ENCODE data around the gene TCHH.

Gene TCHH

GRCh38 chr1:152067929-152068328, 47.3 kb downstream of the TCHH start:
- Histone ChIP-seq H3K4me3 (ENCODE audit: control insufficient read depth in 1 of 7, extremely low read depth in 1 of 7, insufficient read depth in 4 of 7, low read depth in 2 of 7, low read length in 6 of 7) (no peak overlapping the region), H3K27me3 (replicated peaks in 2 of 5; ENCODE audit: control insufficient read depth in 4 of 5, insufficient read depth in 5 of 5, low read length in 4 of 5) (peaks cover 2 to 29% (median 10%) of the 10 kb centered on the region in 5 experiments), H3K4me1 (ENCODE audit: control extremely low read depth in 1 of 4, control insufficient read depth in 4 of 4, insufficient read depth in 4 of 4, low read length in 3 of 4) (no peaks in the 10 kb centered on the region), H3K9me3 (ENCODE audit: control extremely low read depth in 1 of 5, control insufficient read depth in 4 of 5, insufficient read depth in 2 of 5, low read depth in 1 of 5, low read length in 4 of 5) (no peaks in the 10 kb centered on the region), H3K27ac (ENCODE audit: insufficient read depth in 1 of 2, low read depth in 1 of 2, low read length in 2 of 2, poor library complexity in 1 of 2, severe bottlenecking in 2 of 2) (no peak overlapping the region), H3K36me3 (ENCODE audit: control insufficient read depth in 4 of 4, insufficient read depth in 4 of 4, low read length in 3 of 4) (no peaks in the 10 kb centered on the region)
- POLR2A ChIA-PET: no interaction called here
- DNase-seq: no peak
- WGBS (ENCODE audit: insufficient coverage): 100% methylated on average over 1 of the region's 1 CpG
- CTCF ChIA-PET: interaction anchor here (0.8 to 1.6 kb wide), 2 partner anchors 12 to 15 kb away, joined by 3 to 9 read pairs; no protein-coding TSS in a partner anchor

DNA sequence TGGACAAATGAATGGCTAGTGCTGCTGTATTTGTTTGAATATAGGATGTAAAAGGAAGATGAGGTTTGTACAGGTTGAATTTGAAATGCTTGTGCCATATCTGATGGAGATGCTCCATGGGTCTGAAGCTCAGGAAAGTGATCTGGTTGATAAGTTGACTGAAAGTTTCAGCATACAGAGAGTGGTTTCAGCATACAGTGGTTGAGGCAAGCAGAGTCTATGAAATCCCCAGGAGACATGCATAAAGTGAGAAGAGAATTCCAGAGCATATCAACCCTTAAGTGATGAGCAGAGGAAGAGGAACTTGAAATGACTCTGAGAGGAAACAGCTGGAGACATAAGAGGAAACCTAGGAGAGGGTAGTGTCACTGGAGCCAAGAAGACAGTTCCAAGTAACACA, 48.1 kb downstream of the TCHH start:
- Histone ChIP-seq H3K27ac (ENCODE audit: insufficient read depth in 1 of 2, low read depth in 1 of 2, low read length in 2 of 2, poor library complexity in 1 of 2, severe bottlenecking in 2 of 2) (no peak overlapping the region), H3K9me3 (ENCODE audit: control extremely low read depth in 1 of 5, control insufficient read depth in 4 of 5, insufficient read depth in 2 of 5, low read depth in 1 of 5, low read length in 4 of 5) (no peaks in the 10 kb centered on the region), H3K36me3 (ENCODE audit: control insufficient read depth in 4 of 4, insufficient read depth in 4 of 4, low read length in 3 of 4) (no peaks in the 10 kb centered on the region), H3K4me3 (ENCODE audit: control insufficient read depth in 1 of 7, extremely low read depth in 1 of 7, insufficient read depth in 4 of 7, low read depth in 2 of 7, low read length in 6 of 7) (no peak overlapping the region), H3K4me1 (ENCODE audit: control extremely low read depth in 1 of 4, control insufficient read depth in 4 of 4, insufficient read depth in 4 of 4, low read length in 3 of 4) (no peaks in the 10 kb centered on the region), H3K27me3 (replicated peaks in 2 of 5; ENCODE audit: control insufficient read depth in 4 of 5, insufficient read depth in 5 of 5, low read length in 4 of 5) (peaks cover 2 to 35% (median 13%) of the 10 kb centered on the region in 5 experiments)
- ChIA-PET POLR2A (no interaction called here), CTCF (no interaction called here)
- no peak for DNase-seq

GRCh38 chr1:152061952-152062351, 53.3 kb downstream of the TCHH start:
- H3K4me3 ChIP-seq (ENCODE audit: control insufficient read depth in 1 of 7, extremely low read depth in 1 of 7, insufficient read depth in 4 of 7, low read depth in 2 of 7, low read length in 6 of 7): no peak overlapping the region
- CTCF ChIA-PET: interaction anchor here (2.1 kb wide), 1 partner anchor 9 kb away, joined by 13 read pairs; no protein-coding TSS in a partner anchor
- H3K4me1 ChIP-seq (ENCODE audit: control extremely low read depth in 1 of 4, control insufficient read depth in 4 of 4, insufficient read depth in 4 of 4, low read length in 3 of 4): no peaks in the 10 kb centered on the region
- POLR2A ChIA-PET: no interaction called here
- no peak overlapping the region for H3K27ac ChIP-seq (ENCODE audit: insufficient read depth in 1 of 2, low read depth in 1 of 2, low read length in 2 of 2, poor library complexity in 1 of 2, severe bottlenecking in 2 of 2)
- peaks cover 3 to 40% (median 21%) of the 10 kb centered on the region in 5 experiments for H3K27me3 ChIP-seq (replicated peaks in 2 of 5; ENCODE audit: control insufficient read depth in 4 of 5, insufficient read depth in 5 of 5, low read length in 4 of 5)
- no peak for DNase-seq
- no peaks in the 10 kb centered on the region for H3K36me3 ChIP-seq (ENCODE audit: control insufficient read depth in 4 of 4, insufficient read depth in 4 of 4, low read length in 3 of 4)
- peaks cover 0 to 2% (median 0%) of the 10 kb centered on the region in 5 experiments for H3K9me3 ChIP-seq (ENCODE audit: control extremely low read depth in 1 of 5, control insufficient read depth in 4 of 5, insufficient read depth in 2 of 5, low read depth in 1 of 5, low read length in 4 of 5)
